Smooth muscle cell (in vitro differentiated cells): Measurements from ENCODE around the gene ZNF746. TPM values are rescaled to one million over a fixed set of nuclear protein-coding genes. Genes with fewer than 3 reads are reported as not detected.
"Not testable (repeated sequence)": the region's sequence is repeated elsewhere in the genome, so short reads cannot be mapped to it uniquely, and the experiment has no call there.

ENCODE experiments used
- DNase-seq: peaks from one replicate; lab custom pipeline; 2025; ENCODE audit not compliant: unreplicated experiment; lab: John Stamatoyannopoulos, UW
- H2AFZ ChIP-seq: fragments of 200-600 bp; sonication (generic); 2 replicates; pipeline ENCODE4 v1.6.0; 2016; ENCODE audit warnings: antibody characterized with exemption, low read depth, mild to moderate bottlenecking
- H3F3A ChIP-seq: fragments of 200-600 bp; sonication (generic); 2 replicates; pipeline ENCODE4 v1.6.0; 2017; ENCODE audit warnings: antibody characterized with exemption, low read depth
- H3K27ac ChIP-seq: fragments of 200-600 bp; sonication (generic); 2 replicates; pipeline ENCODE4 v1.5.1; 2016; ENCODE audit warnings: low read depth, mild to moderate bottlenecking
- H3K27me3 ChIP-seq: fragments of 200-600 bp; sonication (generic); 2 replicates; pipeline ENCODE4 v1.6.1; 2016; ENCODE audit warnings: low read depth, mild to moderate bottlenecking
- H3K36me3 ChIP-seq: fragments of 200-600 bp; sonication (generic); 2 replicates; pipeline ENCODE4 v1.5.1; 2016; ENCODE audit warnings: low read depth
- H3K4me1 ChIP-seq: fragments of 200-600 bp; sonication (generic); 2 replicates; pipeline ENCODE4 v1.5.1; 2016; ENCODE audit warnings: low read depth
- H3K4me2 ChIP-seq: fragments of 200-600 bp; sonication (generic); 2 replicates; pipeline ENCODE4 v1.6.0; 2016; ENCODE audit warnings: mild to moderate bottlenecking
- H3K4me3 ChIP-seq: fragments of 200-600 bp; sonication (generic); 2 replicates; pipeline ENCODE4 v1.5.1; 2016; ENCODE audit warnings: mild to moderate bottlenecking
- H3K79me2 ChIP-seq: fragments of 200-600 bp; sonication (generic); 2 replicates; pipeline ENCODE4 v1.6.0; 2016; ENCODE audit warnings: low read depth, mild to moderate bottlenecking
- H3K9ac ChIP-seq: fragments of 200-600 bp; sonication (generic); 2 replicates; pipeline ENCODE4 v1.6.0; 2016; ENCODE audit warnings: low read depth
- H3K9me3 ChIP-seq: fragments of 200-600 bp; sonication (generic); replicated peaks from 2 replicates; pipeline ENCODE4 v1.5.1; 2016; ENCODE audit warnings: low read depth
- H4K20me1 ChIP-seq: fragments of 200-600 bp; sonication (generic); 2 replicates; pipeline ENCODE4 v1.6.0; 2016; ENCODE audit warnings: low read depth
- WGBS: methylation state at CpG from one replicate; pipeline ENCODE4 v1.1.7; 2016; ENCODE audit warnings: low lambda C conversion rate; 5-methylcytosine and 5-hydroxymethylcytosine counted together
- polyA plus RNA-seq: library from polyadenylated mRNA; unstranded; fragments of >200 nt; fragmentation: Nextera tagmentation; extraction: Ambion mirVana; gene quantifications from 2 replicates; pipeline ENCODE4 v1.2.1, GENCODE V29; 2016
- total RNA-seq: library from RNA; depleted of rRNA; stranded (reverse); fragments of >200 nt; gene quantifications from 2 replicates; pipeline ENCODE4 v1.2.3, GENCODE V29; 2014
- TF ChIP-seq, protein P1 (sequence below): fragments of 200-600 bp; sonication (generic); IDR thresholded peaks from 2 replicates; pipeline ENCODE4 v1.5.1; 2017; ENCODE audit warnings: borderline replicate concordance, mild to moderate bottlenecking, antibody characterized with exemption; ENCODE audit not compliant: insufficient read depth, poor library complexity, severe bottlenecking

Gene ZNF746
- total and polyA plus RNA-seq, 2 experiments from 2014 or later, result 14.2 to 17.2 TPM

DNA sequence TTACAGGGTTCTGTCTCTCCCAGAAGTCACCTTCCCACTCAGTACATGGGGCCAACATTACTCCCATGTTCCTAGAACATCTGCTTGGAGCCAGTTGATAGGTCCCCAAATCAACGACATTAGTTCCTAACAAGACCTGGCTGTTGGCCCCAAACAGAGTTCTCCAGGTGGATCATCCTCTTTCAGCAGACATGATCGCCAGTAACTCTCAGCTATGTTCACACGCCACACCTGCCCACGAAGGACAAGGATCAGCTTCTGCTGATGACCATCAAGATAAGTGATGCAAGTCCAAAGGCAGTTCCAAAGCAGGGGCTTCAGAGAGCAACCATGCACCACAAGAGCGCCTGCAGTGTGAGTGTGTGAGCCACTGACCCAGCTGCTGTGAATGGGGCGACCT, 47.7 kb downstream of the ZNF746 start:
- Histone ChIP-seq H4K20me1 (no peaks in the 10 kb centered on the region), H3K4me2 (no peak overlapping the region), H3K4me3 (no peak overlapping the region), H3K79me2 (no peaks in the 10 kb centered on the region), H3K36me3 (peaks cover 15% of the 10 kb centered on the region), H3K9me3 (no peaks in the 10 kb centered on the region), H3K27me3 (no peaks in the 10 kb centered on the region), H3K9ac (no peak overlapping the region), H2AFZ (no peak overlapping the region), H3K4me1 (no peaks in the 10 kb centered on the region), H3K27ac (no peak overlapping the region), H3F3A (no peaks in the 10 kb centered on the region)
- 97% methylated on average over 6 of the region's 6 CpGs for whole genome bisulfite sequencing
- TF ChIP-seq, protein P1, sequence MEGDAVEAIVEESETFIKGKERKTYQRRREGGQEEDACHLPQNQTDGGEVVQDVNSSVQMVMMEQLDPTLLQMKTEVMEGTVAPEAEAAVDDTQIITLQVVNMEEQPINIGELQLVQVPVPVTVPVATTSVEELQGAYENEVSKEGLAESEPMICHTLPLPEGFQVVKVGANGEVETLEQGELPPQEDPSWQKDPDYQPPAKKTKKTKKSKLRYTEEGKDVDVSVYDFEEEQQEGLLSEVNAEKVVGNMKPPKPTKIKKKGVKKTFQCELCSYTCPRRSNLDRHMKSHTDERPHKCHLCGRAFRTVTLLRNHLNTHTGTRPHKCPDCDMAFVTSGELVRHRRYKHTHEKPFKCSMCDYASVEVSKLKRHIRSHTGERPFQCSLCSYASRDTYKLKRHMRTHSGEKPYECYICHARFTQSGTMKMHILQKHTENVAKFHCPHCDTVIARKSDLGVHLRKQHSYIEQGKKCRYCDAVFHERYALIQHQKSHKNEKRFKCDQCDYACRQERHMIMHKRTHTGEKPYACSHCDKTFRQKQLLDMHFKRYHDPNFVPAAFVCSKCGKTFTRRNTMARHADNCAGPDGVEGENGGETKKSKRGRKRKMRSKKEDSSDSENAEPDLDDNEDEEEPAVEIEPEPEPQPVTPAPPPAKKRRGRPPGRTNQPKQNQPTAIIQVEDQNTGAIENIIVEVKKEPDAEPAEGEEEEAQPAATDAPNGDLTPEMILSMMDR, result no peak
- no peak for DNase-seq

DNA sequence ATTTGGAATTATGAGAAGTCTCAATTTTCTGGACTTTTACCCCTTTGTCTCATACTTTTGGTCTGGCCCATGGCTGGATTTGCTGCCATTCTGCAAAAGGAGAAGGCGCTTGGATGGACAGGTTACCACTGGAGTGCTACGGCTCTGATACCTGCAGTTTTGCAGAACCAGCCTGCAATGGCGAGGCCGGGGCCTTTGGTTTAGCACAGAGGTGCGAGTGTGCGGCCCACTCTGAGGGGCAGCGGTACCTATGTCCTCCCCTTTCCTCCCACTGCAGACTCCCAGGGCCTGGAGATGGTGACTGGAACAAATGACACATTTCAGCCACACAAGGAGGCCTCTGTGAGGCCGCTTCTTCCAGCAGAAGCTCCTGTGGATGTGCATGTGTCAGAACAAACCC, 48.6 kb downstream of the ZNF746 start:
- no peak overlapping the region for H2AFZ ChIP-seq
- WGBS, result 85% methylated on average over 8 of the region's 8 CpGs
- no peak overlapping the region for H3K9ac ChIP-seq
- H3K36me3 ChIP-seq, result peaks cover 15% of the 10 kb centered on the region
- H3K4me1 ChIP-seq, result no peaks in the 10 kb centered on the region
- H3F3A ChIP-seq, result no peaks in the 10 kb centered on the region
- H3K27ac ChIP-seq, result no peak overlapping the region
- H3K4me3 ChIP-seq, result no peak overlapping the region
- TF ChIP-seq, protein P1, result no peak
- no peaks in the 10 kb centered on the region for H3K27me3 ChIP-seq
- H3K9me3 ChIP-seq, result no peaks in the 10 kb centered on the region
- no peaks in the 10 kb centered on the region for H3K79me2 ChIP-seq
- H4K20me1 ChIP-seq, result no peaks in the 10 kb centered on the region
- DNase-seq, result no peak
- no peak overlapping the region for H3K4me2 ChIP-seq

DNA sequence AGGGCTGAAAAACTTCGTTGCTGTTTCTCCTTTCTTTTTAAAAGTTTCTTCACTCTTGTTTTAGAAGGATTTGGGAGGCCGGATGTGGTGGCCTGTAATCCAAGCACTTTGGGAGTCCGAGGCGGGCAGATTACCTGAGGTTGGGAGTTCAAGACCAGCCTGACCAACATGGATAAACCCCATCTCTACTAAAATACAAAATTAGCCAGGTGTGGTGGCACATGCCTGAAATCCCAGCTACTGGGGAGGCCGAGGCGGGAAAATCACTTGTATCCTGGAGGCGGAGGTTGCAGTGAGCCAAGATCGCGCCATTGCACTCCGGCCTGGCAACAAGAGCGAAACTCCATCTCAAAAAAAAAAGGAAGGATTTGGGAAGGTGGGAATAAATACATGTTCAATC, 51.6 kb downstream of the ZNF746 start:
- H3F3A ChIP-seq, H3K4me3 ChIP-seq, H3K9me3 ChIP-seq, H3K79me2 ChIP-seq, H3K4me1 ChIP-seq, H3K27ac ChIP-seq, H3K9ac ChIP-seq, H3K27me3 ChIP-seq, H3K4me2 ChIP-seq, H4K20me1 ChIP-seq, DNase-seq, H2AFZ ChIP-seq: not testable (repeated sequence)
- 98% methylated on average over 10 of the region's 11 CpGs for WGBS
- H3K36me3 ChIP-seq, result peaks cover 20% of the 10 kb centered on the region

DNA sequence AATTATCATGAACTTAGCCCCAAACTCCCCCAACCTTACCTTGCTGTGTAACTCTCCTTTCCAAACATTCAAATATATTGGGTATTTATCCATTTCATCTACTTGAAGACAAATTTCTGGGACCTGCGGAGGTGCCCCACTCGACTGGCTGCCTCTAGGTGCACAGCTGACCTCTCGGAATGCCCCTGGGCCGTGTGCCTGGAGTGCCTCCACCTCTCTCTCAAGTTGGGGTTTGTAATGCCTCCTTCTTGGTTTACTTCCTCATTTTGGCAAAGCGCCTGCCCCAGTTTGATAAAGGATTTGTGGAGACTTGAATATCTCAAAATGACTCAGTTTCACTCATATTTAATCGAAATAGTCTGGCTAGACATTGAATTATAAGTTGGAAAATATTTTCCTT, 53.3 kb downstream of the ZNF746 start:
- Histone ChIP-seq H3K27me3 (no peaks in the 10 kb centered on the region), H3K36me3 (peaks cover 14% of the 10 kb centered on the region), H3F3A (no peaks in the 10 kb centered on the region), H2AFZ (no peak overlapping the region), H3K9me3 (no peaks in the 10 kb centered on the region), H3K4me2 (no peak overlapping the region), H3K27ac (no peak overlapping the region), H3K79me2 (no peaks in the 10 kb centered on the region), H3K9ac (no peak overlapping the region), H4K20me1 (peaks cover 10% of the 10 kb centered on the region), H3K4me3 (no peak overlapping the region), H3K4me1 (no peaks in the 10 kb centered on the region)
- TF ChIP-seq, protein P1, result no peak
- no peak for DNase-seq
- 96% methylated on average over 6 of the region's 6 CpGs for WGBS
